ENCODE results near the gene FAM53B.

Gene FAM53B

DNA sequence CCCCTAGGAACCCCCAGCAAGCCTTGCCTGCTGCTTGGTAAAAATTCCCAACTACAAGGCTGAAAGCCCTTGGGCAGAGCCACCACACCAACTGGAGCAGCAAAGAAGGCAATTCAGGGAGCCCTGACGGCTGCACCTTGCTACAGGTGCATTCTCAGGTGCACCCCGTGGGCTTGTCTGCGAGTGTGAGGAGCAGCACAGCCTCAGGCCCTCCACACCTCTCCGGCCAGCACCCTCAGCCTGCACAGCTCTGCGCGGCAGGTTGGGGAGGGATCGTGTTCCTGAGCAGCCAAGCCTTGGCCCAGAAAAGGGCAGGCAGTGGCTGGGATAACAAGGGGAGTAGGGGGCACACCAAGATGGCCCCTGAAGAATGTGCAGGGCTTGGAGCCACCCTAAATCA, 104.1 kb downstream of the FAM53B start:
- Histone ChIP-seq H3K18ac (ENCODE audit: low read length) (no peak overlapping the region), H4K91ac (ENCODE audit: low read depth, low read length) (no peak overlapping the region), H2AK5ac (ENCODE audit: low read length) (no peak overlapping the region), H3K4me3 (ENCODE audit: low read depth, low read length) (no peak overlapping the region), H4K12ac (ENCODE audit: low read depth, low read length) (peak overlapping the region; percentile 4), H3K4me2 (ENCODE audit: low read length) (no peak overlapping the region), H3K36me3 (ENCODE audit: control insufficient read depth in 1 of 2, insufficient read depth in 2 of 2, low read length in 2 of 2) (peaks cover 0 to 5% of the 10 kb centered on the region in 2 experiments), H4K8ac (ENCODE audit: low read depth, low read length) (no peak overlapping the region), H3K27me3 (ENCODE audit: insufficient read depth, low read length) (no peaks in the 10 kb centered on the region), H3K14ac (ENCODE audit: low read length) (peak overlapping the region; percentile 4), H3K4me1 (ENCODE audit: control insufficient read depth in 1 of 2, insufficient read depth in 2 of 2, low read length in 2 of 2) (peaks cover 15 to 16% of the 10 kb centered on the region in 2 experiments), H3K79me2 (ENCODE audit: control insufficient read depth, insufficient read depth, low read length, poor library complexity) (peaks cover 4% of the 10 kb centered on the region), H2AFZ (ENCODE audit: insufficient read depth, low read length, poor library complexity) (no peak overlapping the region), H2BK12ac (ENCODE audit: low read length) (no peak overlapping the region), H2BK120ac (ENCODE audit: insufficient read depth, low read length, poor library complexity) (no peak overlapping the region), H3K23ac (ENCODE audit: low read length) (no peak overlapping the region), H3K4ac (ENCODE audit: low read depth, low read length) (no peak overlapping the region), H3K79me1 (ENCODE audit: low read length) (peaks cover 4% of the 10 kb centered on the region), H3K9me3 (ENCODE audit: insufficient read depth, low read depth, low read length) (peaks cover 4% of the 10 kb centered on the region), H3K9ac (ENCODE audit: low read length) (no peak overlapping the region), H2BK5ac (ENCODE audit: low read depth, low read length, poor library complexity) (no peak overlapping the region), H3K27ac (ENCODE audit: low read depth, low read length) (no peak overlapping the region)
- WGBS (ENCODE audit: extremely low coverage, insufficient coverage, insufficient read length) = no CpG with 5 or more reads among the region's 7 CpGs
- no peak for DNase-seq

DNA sequence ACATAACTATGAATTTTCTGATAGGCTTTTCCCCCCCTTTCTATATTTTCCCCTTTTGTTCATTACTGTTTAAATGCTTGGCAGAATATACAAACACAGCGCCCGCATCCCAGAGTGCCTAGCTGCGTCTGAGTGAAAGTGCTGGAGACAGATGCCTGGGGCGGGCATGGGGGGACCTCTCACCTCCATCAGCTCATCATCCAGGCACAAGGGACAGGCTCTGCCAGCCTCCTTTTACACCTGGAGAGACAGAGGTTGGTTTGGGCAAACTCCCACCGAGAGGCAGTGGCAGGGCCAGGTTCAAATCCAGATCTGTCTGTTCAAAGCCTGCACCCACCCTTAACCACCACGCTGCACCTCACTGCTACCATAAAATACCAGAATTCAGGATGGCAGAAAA, 104.5 kb downstream of the FAM53B start:
- Histone ChIP-seq H3K23ac (ENCODE audit: low read length) (no peak overlapping the region), H3K27ac (ENCODE audit: low read depth, low read length) (no peak overlapping the region), H3K36me3 (ENCODE audit: control insufficient read depth in 1 of 2, insufficient read depth in 2 of 2, low read length in 2 of 2) (peaks cover 0 to 5% of the 10 kb centered on the region in 2 experiments), H4K12ac (ENCODE audit: low read depth, low read length) (no peak overlapping the region), H3K4me1 (ENCODE audit: control insufficient read depth in 1 of 2, insufficient read depth in 2 of 2, low read length in 2 of 2) (peaks cover 15 to 16% of the 10 kb centered on the region in 2 experiments), H3K18ac (ENCODE audit: low read length) (no peak overlapping the region), H3K4me2 (ENCODE audit: low read length) (no peak overlapping the region), H4K91ac (ENCODE audit: low read depth, low read length) (no peak overlapping the region), H3K27me3 (ENCODE audit: insufficient read depth, low read length) (no peaks in the 10 kb centered on the region), H2BK5ac (ENCODE audit: low read depth, low read length, poor library complexity) (no peak overlapping the region), H2AK5ac (ENCODE audit: low read length) (no peak overlapping the region), H3K9me3 (ENCODE audit: insufficient read depth, low read depth, low read length) (peaks cover 4% of the 10 kb centered on the region), H3K9ac (ENCODE audit: low read length) (no peak overlapping the region), H3K14ac (ENCODE audit: low read length) (no peak overlapping the region), H2BK120ac (ENCODE audit: insufficient read depth, low read length, poor library complexity) (no peak overlapping the region), H3K4me3 (ENCODE audit: low read depth, low read length) (no peak overlapping the region), H2AFZ (ENCODE audit: insufficient read depth, low read length, poor library complexity) (no peak overlapping the region), H4K8ac (ENCODE audit: low read depth, low read length) (no peak overlapping the region), H3K79me1 (ENCODE audit: low read length) (peaks cover 4% of the 10 kb centered on the region), H2BK12ac (ENCODE audit: low read length) (no peak overlapping the region), H3K79me2 (ENCODE audit: control insufficient read depth, insufficient read depth, low read length, poor library complexity) (peaks cover 4% of the 10 kb centered on the region), H3K4ac (ENCODE audit: low read depth, low read length) (no peak overlapping the region)
- DNase-seq = peak in 1 of 2 donors; percentile 16
- no CpG with 5 or more reads among the region's 6 CpGs for WGBS (ENCODE audit: extremely low coverage, insufficient coverage, insufficient read length)

DNA sequence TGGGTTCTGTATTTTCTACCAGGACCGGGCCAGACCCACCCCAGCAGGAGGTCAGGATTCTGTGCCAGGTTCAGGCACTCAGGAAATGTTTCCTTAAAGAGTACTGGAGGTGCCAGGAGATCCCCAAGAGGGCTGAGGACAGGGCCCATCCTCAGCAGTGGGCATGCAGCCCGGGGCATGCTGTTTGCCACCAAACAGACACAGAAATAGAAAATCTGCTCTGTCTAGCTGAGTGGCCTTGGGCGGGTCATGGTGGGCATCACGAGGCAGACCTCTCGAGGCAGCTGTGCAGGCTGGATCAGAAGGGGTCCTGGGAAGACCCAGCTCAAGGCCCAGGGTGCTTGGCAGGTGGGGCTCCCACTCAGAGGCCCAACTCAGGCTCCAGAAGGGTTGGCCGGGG, 105.0 kb downstream of the FAM53B start:
- Histone ChIP-seq H3K27me3 (ENCODE audit: insufficient read depth, low read length) (no peaks in the 10 kb centered on the region), H3K14ac (ENCODE audit: low read length) (no peak overlapping the region), H4K12ac (ENCODE audit: low read depth, low read length) (no peak overlapping the region), H3K4ac (ENCODE audit: low read depth, low read length) (no peak overlapping the region), H3K18ac (ENCODE audit: low read length) (no peak overlapping the region), H3K36me3 (ENCODE audit: control insufficient read depth in 1 of 2, insufficient read depth in 2 of 2, low read length in 2 of 2) (peaks cover 0 to 5% of the 10 kb centered on the region in 2 experiments), H2BK5ac (ENCODE audit: low read depth, low read length, poor library complexity) (no peak overlapping the region), H2AK5ac (ENCODE audit: low read length) (no peak overlapping the region), H3K4me1 (ENCODE audit: control insufficient read depth in 1 of 2, insufficient read depth in 2 of 2, low read length in 2 of 2) (peaks cover 15 to 16% of the 10 kb centered on the region in 2 experiments), H2BK120ac (ENCODE audit: insufficient read depth, low read length, poor library complexity) (no peak overlapping the region), H3K4me2 (ENCODE audit: low read length) (no peak overlapping the region), H3K4me3 (ENCODE audit: low read depth, low read length) (no peak overlapping the region), H3K23ac (ENCODE audit: low read length) (no peak overlapping the region), H2BK12ac (ENCODE audit: low read length) (no peak overlapping the region), H4K91ac (ENCODE audit: low read depth, low read length) (no peak overlapping the region), H3K27ac (ENCODE audit: low read depth, low read length) (no peak overlapping the region), H4K8ac (ENCODE audit: low read depth, low read length) (no peak overlapping the region), H3K9ac (ENCODE audit: low read length) (no peak overlapping the region), H3K79me2 (ENCODE audit: control insufficient read depth, insufficient read depth, low read length, poor library complexity) (peaks cover 4% of the 10 kb centered on the region), H3K79me1 (ENCODE audit: low read length) (peaks cover 4% of the 10 kb centered on the region), H2AFZ (ENCODE audit: insufficient read depth, low read length, poor library complexity) (no peak overlapping the region), H3K9me3 (ENCODE audit: insufficient read depth, low read depth, low read length) (peaks cover 4% of the 10 kb centered on the region)
- no CpG with 5 or more reads among the region's 6 CpGs for WGBS (ENCODE audit: extremely low coverage, insufficient coverage, insufficient read length)
- DNase-seq = no peak

DNA sequence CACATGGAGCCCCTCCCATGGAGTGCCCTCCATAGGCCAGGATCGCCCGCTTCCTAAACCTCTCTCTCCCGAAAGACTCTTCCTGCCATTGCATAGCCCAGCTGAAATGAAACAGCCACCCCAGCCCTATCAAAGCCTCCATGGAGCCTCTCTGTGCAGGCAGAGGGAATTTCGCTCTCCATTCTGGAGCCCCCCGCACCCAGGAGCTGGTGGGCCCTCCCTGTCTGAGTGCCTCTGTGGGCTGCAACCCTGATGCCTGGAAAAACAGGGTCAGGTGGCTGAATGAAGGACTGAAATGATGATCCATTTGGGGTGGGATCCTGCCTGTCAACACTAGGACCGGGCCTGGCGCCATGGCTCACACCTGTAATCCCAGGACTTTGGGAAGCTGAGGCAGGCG, 106.4 kb downstream of the FAM53B start:
- Histone ChIP-seq H3K27ac (ENCODE audit: low read depth, low read length) (no peak overlapping the region), H3K79me2 (ENCODE audit: control insufficient read depth, insufficient read depth, low read length, poor library complexity) (peaks cover 4% of the 10 kb centered on the region), H3K23ac (ENCODE audit: low read length) (no peak overlapping the region), H3K14ac (ENCODE audit: low read length) (no peak overlapping the region), H3K4me3 (ENCODE audit: low read depth, low read length) (no peak overlapping the region), H2BK5ac (ENCODE audit: low read depth, low read length, poor library complexity) (no peak overlapping the region), H3K9me3 (ENCODE audit: insufficient read depth, low read depth, low read length) (peaks cover 4% of the 10 kb centered on the region), H3K27me3 (ENCODE audit: insufficient read depth, low read length) (no peaks in the 10 kb centered on the region), H4K12ac (ENCODE audit: low read depth, low read length) (no peak overlapping the region), H2AFZ (ENCODE audit: insufficient read depth, low read length, poor library complexity) (no peak overlapping the region), H3K18ac (ENCODE audit: low read length) (no peak overlapping the region), H3K4ac (ENCODE audit: low read depth, low read length) (no peak overlapping the region), H4K8ac (ENCODE audit: low read depth, low read length) (no peak overlapping the region), H2AK5ac (ENCODE audit: low read length) (no peak overlapping the region), H3K36me3 (ENCODE audit: control insufficient read depth in 1 of 2, insufficient read depth in 2 of 2, low read length in 2 of 2) (peaks cover 0 to 5% of the 10 kb centered on the region in 2 experiments), H2BK120ac (ENCODE audit: insufficient read depth, low read length, poor library complexity) (no peak overlapping the region), H3K4me1 (ENCODE audit: control insufficient read depth in 1 of 2, insufficient read depth in 2 of 2, low read length in 2 of 2) (peaks cover 15 to 16% of the 10 kb centered on the region in 2 experiments), H3K9ac (ENCODE audit: low read length) (no peak overlapping the region), H2BK12ac (ENCODE audit: low read length) (no peak overlapping the region), H4K91ac (ENCODE audit: low read depth, low read length) (no peak overlapping the region), H3K79me1 (ENCODE audit: low read length) (peaks cover 4% of the 10 kb centered on the region), H3K4me2 (ENCODE audit: low read length) (no peak overlapping the region)
- WGBS (ENCODE audit: extremely low coverage, insufficient coverage, insufficient read length) = no CpG with 5 or more reads among the region's 8 CpGs
- DNase-seq = no peak
